NCI-H510A (cell line): ENCODE data around the gene CX3CL1.
"Not testable (repeated sequence)": the region's sequence is repeated elsewhere in the genome, so short reads cannot be mapped to it uniquely, and the experiment has no call there.

ENCODE experiments used
- DNase-seq: peaks from one replicate; lab custom pipeline; 2025; lab: John Stamatoyannopoulos, UW

The CX3CL1 gene

DNA sequence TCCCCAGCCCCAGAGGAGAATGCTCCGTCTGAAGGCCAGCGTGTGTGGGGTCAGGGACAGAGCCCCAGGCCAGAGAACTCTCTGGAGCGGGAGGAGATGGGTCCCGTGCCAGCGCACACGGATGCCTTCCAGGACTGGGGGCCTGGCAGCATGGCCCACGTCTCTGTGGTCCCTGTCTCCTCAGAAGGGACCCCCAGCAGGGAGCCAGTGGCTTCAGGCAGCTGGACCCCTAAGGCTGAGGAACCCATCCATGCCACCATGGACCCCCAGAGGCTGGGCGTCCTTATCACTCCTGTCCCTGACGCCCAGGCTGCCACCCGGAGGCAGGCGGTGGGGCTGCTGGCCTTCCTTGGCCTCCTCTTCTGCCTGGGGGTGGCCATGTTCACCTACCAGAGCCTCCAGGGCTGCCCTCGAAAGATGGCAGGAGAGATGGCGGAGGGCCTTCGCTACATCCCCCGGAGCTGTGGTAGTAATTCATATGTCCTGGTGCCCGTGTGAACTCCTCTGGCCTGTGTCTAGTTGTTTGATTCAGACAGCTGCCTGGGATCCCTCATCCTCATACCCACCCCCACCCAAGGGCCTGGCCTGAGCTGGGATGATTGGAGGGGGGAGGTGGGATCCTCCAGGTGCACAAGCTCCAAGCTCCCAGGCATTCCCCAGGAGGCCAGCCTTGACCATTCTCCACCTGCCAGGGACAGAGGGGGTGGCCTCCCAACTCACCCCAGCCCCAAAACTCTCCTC, 10.4 kb downstream of the CX3CL1 start:
- DNase-seq = no peak

DNA sequence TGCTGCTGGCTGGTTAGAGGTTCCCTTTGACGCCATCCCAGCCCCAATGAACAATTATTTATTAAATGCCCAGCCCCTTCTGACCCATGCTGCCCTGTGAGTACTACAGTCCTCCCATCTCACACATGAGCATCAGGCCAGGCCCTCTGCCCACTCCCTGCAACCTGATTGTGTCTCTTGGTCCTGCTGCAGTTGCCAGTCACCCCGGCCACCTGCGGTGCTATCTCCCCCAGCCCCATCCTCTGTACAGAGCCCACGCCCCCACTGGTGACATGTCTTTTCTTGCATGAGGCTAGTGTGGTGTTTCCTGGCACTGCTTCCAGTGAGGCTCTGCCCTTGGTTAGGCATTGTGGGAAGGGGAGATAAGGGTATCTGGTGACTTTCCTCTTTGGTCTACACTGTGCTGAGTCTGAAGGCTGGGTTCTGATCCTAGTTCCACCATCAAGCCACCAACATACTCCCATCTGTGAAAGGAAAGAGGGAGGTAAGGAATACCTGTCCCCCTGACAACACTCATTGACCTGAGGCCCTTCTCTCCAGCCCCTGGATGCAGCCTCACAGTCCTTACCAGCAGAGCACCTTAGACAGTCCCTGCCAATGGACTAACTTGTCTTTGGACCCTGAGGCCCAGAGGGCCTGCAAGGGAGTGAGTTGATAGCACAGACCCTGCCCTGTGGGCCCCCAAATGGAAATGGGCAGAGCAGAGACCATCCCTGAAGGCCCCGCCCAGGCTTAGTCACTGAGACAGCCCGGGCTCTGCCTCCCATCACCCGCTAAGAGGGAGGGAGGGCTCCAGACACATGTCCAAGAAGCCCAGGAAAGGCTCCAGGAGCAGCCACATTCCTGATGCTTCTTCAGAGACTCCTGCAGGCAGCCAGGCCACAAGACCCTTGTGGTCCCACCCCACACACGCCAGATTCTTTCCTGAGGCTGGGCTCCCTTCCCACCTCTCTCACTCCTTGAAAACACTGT, 11.3 kb downstream of the CX3CL1 start:
- no peak for DNase-seq

DNA sequence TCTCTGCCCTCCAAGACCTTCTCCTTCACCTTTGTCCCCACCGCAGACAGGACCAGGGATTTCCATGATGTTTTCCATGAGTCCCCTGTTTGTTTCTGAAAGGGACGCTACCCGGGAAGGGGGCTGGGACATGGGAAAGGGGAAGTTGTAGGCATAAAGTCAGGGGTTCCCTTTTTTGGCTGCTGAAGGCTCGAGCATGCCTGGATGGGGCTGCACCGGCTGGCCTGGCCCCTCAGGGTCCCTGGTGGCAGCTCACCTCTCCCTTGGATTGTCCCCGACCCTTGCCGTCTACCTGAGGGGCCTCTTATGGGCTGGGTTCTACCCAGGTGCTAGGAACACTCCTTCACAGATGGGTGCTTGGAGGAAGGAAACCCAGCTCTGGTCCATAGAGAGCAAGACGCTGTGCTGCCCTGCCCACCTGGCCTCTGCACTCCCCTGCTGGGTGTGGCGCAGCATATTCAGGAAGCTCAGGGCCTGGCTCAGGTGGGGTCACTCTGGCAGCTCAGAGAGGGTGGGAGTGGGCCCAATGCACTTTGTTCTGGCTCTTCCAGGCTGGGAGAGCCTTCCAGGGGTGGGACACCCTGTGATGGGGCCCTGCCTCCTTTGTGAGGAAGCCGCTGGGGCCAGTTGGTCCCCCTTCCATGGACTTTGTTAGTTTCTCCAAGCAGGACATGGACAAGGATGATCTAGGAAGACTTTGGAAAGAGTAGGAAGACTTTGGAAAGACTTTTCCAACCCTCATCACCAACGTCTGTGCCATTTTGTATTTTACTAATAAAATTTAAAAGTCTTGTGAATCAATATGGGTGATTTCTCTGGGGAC, 12.2 kb downstream of the CX3CL1 start:
- no peak for DNase-seq

DNA sequence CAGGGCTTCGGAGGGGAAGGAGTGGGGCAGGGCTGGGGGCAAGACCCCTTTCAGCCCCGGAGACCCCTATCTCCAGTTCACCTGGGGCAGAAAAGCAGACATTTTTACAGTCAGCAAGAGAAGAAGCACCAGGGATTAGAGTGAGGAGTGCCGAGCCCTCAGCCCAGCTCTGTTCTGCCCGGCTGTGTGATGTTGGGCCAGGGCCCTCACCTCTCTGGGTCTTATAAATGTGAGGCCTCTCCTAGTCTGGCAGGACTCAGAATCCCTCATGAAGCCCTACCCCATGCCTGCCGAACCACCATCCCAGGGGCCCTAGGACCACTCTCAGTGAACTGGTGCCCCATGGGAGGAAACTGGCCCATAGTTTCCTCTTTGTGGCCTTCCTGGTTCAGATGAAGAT, 12.8 kb downstream of the CX3CL1 start:
- no peak for DNase-seq

DNA sequence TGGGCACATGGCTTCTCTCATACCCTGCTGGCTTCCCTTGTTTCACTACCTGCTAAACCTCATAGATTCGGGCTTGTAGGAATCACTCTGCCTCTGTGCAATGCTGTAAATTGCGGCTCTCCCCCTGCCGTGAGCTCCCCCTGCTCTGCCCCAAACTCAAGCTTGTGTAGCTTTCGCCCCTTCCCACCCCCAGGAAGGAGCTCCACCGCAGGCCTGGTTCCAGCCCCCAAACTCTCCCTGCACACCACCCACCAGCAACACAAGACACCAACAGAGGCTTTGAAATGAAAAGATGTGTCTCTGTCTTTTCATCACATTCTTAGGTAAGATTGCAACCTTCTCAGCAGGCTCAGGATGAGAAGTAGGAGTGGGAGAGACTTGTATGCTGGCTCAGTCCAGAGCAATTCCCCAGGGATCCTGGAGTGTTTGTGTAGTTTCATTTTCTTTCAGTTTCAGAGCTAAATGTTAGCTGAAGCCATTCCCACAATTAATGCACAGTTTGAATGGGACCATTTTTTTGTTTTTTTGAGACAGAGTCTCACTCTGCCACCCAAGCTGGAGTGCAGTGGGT, 14.2 kb downstream of the CX3CL1 start:
- no peak for DNase-seq

DNA sequence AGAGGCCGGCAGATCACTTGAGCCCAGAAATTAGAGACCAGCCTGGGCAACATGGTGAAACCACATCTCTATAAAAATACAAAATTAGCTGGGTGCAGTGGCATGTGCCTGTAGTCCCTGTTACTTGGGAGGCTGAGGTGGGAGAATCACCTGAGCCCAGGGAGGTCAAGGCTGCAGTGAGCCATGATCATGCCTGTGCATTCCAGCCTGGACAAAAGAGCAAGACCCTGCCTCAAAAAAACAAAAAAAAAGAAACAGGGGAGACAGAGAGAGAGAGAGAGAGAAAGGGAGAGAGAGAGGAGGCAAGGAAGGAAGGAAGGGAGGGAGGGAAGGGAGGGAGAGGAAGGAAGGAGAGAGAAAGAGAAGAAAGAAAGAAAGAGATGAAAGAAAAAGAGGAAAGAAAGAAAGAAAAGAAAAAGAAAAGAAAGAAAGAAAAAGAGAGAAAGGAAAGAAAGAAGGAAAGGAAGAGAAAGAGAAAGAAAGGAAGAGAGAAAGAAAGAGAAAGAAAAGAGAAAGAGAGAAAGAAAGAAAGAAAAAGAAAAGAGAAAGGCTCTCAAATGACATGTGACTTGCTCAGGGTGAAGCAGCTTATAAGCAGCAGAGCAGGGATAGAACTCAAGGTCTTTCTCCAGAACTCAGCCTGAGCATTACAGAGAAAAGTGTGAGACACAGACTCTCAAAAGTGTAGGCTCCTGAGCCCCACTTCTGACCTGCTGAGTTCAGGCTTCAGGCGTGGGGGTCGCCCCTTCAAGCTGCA, 15.5 kb downstream of the CX3CL1 start:
- no peak for DNase-seq

DNA sequence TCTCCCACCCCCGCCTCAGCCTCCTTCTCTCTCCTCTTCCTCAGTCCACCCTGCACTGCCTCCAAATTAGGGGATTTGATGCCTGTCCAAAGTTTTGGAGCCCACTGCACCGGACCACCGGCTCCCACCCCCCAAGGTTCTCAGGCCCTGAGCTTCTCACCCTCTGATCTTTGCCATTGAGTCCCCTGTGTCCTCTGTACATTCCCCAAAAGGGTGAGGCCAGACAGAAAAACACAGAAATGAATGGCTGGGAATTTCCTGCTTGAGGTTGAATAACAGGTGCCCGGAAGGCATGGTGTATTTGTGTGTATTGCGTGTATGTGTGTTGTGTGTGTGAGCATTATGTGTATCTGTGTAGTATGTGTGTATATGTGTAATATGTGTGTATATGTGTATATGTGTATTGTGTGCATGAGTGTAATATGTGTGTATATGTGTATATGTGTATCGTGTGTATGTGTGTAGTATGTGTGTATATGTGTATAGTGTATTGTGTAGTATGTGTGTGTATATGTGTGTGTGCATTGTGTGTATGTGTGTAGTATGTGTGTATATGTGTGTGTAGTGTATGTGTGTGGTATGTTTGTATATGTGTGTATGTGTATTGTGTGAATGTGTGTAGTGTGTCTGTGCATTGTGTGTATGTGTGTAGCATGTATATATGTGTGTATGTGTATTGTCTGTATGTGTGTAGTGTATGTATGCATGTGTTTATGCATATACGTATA, 16.2 kb downstream of the CX3CL1 start:
- no peak for DNase-seq

DNA sequence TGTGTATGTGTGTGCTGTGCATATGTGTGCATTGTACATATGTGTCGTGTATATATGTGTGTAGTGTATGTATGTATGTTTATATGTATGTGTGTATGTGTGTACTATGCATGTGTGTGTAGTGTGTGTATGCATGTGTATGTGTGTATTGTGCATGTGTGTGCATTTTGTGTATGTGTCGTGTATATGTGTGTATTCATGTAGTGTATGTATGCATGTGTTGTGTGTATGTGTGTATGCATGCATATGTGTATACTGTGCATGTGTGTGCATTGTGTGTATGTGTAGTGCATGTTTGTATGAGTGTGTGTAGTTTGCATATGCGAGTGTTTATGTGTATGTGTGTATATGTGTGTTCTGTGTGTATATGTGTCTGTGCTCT, 16.8 kb downstream of the CX3CL1 start:
- DNase-seq = no peak

DNA sequence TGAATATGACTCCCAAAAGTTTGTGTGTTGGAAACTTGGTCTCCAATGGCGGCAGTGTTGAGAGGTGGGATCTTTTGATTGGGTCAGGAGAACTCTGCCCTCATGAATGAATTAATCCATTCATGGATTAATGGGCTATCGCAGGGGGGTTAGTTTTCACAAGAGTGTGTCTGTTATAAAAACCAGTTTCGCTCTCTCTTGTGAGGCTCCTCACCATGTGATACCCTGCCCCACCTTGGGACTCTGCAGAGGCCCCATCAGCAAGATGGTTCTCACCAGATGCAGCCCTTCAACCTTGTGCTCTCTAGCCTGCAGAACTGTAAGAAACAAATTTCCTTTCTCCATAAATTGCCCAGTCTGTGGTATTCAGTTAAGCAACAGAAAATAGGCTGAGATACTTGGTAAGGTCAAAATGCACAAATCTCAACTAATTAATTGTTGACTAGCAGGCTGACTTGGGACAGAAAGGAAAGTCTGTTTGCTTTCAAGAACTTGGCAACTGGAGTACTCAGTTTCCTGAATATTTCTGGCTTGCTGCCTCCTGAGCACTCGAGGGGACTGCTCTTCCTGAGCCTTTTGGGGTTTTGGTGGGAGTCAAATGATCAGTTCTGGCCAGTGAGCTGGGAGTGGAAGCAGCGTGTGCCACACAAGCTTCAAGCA, 18.5 kb downstream of the CX3CL1 start:
- no peak for DNase-seq

DNA sequence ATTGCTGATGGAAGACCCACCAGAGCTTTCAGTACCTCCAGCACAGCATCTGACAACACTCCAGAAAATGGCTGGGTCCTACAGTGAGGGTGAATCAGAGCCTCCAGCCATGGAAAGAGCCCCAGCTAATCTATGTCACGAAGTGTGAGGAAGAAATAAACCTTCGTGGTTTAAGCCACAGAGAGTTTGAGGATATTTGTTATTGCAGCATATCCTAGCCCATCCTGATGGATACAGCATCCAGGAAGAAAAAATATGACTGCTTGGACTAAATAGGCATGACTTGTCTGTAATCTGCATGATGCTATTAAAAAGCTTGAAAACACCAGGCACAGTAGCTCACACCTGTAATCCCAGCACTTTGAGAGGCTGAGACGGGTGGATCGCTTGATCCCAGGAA, 19.0 kb downstream of the CX3CL1 start:
- no peak for DNase-seq

DNA sequence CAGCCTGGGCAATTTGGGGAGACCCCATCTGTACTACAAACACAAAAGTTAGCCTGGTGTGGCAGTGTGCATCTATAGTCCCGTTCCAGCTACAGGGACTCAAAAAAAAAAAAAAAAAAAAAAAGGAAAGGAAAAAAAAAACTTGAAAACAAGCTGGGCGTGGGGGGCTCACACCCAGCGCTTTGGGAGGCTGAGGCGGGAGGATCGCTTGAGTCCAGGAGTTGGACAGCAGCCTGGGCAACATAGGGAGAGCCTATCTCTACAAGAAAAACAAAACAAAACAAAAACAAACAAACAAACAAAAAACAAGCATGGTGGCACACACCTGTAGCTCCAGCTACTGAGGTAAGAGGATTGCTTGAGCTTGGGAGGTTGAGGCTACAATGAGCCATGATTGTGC, 19.4 kb downstream of the CX3CL1 start:
- DNase-seq = no peak

DNA sequence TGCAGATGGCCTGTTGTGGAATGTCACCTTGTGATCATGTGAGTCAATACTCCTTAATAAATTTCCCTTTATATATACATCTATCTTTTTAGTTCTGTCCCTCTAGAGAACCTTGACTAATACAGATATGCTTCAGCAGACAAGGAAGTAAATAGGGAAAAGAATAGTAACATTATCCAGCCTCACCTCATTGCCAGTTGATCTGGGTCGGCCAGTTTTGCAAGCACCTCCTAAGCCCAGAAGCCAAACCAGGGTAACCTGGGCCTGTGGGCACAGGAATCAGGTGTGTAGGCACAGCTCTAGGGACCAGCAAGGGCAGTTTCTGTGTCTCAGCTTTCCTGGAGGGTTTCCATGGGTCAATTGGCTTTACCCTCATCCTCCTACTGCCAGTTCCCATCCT, 20.4 kb downstream of the CX3CL1 start:
- DNase-seq = no peak

DNA sequence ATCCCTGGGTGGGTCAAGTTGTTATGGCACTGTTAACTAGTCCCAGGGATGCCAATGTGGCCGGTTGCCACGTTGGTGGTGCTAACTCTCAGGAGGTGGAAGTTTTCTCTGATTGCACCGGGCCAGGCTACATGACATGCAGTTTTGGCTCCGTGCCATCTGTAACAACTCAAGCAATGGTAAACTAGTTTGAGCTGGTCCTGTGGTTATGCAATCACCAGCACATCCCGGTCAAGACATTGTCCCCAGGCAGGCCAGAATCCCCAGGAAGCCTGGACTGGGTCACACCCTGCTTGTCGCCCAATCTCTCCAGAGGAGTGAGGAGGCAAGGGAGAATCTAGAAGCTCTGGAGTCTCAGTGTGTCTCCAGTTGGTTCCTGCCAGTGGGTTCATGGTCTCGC, 22.2 kb downstream of the CX3CL1 start:
- peak; percentile 43 for DNase-seq

DNA sequence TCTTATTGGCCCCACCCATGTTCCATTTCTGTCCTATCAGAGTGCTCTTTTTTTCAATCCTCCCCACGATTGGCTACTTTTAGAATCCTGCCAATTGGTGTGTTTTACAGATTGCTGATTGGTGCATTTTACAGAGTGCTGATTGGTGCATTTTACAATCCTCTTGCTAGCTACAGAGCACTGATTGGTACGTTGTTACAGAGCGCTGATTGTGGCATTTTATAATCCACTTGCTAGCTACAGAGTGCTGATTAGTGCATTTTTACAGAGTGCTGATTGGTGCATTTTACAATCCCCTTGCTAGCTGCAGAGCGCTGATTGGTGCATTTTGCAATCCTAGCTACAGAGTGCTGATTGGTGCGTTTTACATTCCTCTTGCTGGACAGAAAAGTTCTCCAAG, 22.7 kb downstream of the CX3CL1 start:
- DNase-seq = no peak

DNA sequence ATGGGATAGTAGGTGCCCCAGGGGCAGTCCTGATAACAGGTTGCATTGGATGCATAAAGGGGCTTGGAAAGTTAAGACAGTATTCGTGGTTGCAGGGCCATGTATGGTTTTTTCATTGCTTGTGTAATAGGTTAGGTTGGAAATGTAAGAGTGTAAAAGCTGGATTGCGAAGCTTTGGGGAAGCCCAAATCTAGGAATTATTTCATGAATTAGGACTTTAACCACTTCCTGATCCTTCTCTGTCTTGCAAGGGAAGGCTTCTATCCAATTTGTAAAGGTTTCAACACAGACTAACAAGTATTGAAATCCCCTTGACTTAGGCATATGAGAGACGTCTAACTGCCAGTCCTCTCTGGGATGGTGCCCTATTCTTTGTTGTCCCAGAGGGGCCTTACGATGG, 24.5 kb downstream of the CX3CL1 start:
- no peak for DNase-seq

DNA sequence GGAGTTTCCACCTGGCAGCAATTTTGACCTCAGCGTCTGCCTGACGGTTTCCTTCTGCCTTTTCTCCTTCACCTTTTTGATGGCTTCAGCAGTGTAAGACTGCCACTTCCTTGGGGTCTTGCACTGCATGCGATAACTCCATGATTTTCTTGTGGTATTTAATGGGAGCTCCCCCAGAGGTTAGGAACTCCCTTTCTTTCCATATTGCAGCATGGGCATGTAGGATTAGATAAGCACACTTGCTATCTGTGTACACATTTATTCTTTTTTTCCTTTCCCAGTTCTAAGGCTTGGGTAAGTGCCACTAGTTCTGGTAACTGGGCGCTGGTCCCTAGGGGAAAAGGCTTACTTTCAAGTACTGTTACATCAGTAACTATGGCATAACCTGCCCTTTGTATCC, 25.2 kb downstream of the CX3CL1 start:
- DNase-seq = not testable (repeated sequence)

DNA sequence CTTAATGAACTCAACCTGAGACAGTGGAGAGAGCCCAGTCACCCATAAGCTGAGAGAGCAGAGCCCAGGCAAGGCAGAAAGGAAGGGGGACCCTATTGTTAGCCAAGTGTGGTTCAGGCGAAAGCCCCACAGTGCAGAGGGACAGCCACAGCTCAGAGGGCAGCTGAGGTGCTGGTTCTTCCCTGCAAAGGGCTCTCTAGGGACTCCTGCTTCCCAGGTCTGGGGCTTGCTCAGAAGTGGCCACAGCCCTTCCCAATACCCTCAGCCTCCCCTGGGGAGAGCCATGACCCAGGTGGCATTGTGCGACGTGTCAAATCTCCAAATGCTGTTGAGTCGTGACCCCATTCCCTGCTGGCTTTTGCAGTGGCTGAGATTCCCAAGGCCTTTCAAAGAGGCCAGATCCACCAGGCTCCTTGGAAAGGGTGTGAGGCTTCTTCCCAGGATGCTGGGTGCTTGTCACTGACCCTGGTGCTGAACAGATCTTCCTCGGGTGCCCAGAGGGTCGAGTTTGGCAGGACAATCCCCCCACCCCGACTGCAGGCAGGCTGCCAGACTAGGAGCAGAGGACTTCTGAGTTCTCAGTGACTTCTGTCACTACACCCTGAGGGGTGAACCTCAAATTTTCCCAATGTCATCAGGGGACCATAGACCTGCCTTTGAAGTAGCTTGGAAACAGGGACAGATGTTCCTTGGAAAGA, 29.8 kb downstream of the CX3CL1 start:
- no peak for DNase-seq

DNA sequence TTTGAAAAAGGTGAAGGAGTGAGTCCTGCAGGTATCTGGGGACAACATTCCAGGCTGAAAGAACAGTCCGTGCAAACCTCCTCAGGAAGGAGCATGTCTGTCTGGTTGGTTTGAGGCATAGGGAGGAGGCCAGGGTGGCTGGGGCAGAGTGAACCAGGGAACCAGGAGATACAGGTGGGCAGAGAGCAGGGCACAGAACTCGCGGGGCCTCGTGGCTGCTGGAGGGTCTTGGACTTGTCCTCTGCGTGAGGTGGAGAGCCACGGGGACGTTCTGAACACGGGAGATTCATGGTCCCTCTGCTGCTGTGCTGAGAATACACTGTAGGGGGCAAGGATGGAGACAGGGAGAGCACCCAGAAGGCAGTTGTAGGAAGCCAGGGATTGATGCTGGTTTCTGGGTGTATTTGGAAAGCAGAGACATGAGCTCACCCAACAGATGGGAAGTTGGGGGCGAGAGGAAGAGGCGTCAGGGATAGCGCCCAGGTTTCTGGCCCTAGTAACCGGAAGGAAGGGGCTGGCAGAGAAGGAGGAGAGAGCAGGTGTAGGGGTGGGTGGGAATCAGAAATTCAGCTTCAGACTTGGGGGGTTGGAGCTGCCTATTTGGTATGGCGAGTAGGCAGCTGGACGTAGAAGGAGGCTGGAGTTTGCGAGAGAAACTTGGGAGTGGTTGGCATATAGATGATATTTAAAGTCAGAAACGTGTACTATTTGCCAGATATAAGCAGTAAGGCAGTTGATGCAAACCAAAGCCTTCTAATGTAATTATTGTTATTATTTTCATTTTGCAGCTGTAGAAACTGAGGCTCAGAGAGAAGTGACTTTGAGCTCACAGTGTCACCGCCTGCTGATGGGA, 31.9 kb downstream of the CX3CL1 start, which contains the start of gene CCL17:
CCL17 (plus strand) TSS at position 803 of the 853 bp plus-strand sequence. CDS start 9,166 bp downstream, outside the sequence.
- no peak for DNase-seq
